Peyer's patch (tissue), 4 donors: ENCODE data around the gene SERPINE2. TPM values are rescaled to one million over a fixed set of nuclear protein-coding genes. Genes with fewer than 3 reads are reported as not detected.
A peak's percentile ranks its signal among the peaks of the same experiment; 100 is the strongest.

Source experiments
- DNase-seq, 3 donors: peaks; one replicate each; pipeline ENCODE4 v3.0.0-alpha.2; 2017 to 2019
- H3K27ac ChIP-seq, 4 donors: fragments of 200-600 bp; sonication (generic); one replicate each; pipeline ENCODE4 v1.5.1; 2016 to 2019
- H3K27me3 ChIP-seq, 2 donors: fragments of 200-600 bp; sonication (generic); one replicate each; pipeline ENCODE4 v1.5.1; 2019
- H3K36me3 ChIP-seq, 3 donors: fragments of 200-600 bp; sonication (generic); one replicate each; pipeline ENCODE4 v1.5.1; 2016 to 2019
- H3K4me1 ChIP-seq, 4 donors: fragments of 200-600 bp; sonication (generic); one replicate each; pipeline ENCODE4 v1.5.1; 2016 to 2019
- H3K4me3 ChIP-seq, 4 donors: fragments of 200-600 bp; sonication (generic); 1 replicate in 3 of 4; 2 replicates in 1 of 4; pipeline ENCODE4 v1.5.1; 2016 to 2019; ENCODE audit warnings: mild to moderate bottlenecking in 1 of 4
- H3K9me3 ChIP-seq, 4 donors: fragments of 200-600 bp; sonication (generic); one replicate each; pipeline ENCODE4 v1.5.1; 2016 to 2019; ENCODE audit warnings: mild to moderate bottlenecking in 1 of 4
- POLR2A ChIP-seq, 2 donors: fragments of 450-650 bp; IDR thresholded peaks; one replicate each; pipeline ENCODE4 v1.5.1; 2017; ENCODE audit warnings: antibody characterized with exemption in 2 of 2, mild to moderate bottlenecking in 2 of 2, moderate library complexity in 2 of 2
- total RNA-seq, 4 donors: library from RNA; depleted of rRNA; stranded (reverse); fragments of >200 nt; gene quantifications; one replicate each; pipeline ENCODE4 v1.1.0, GENCODE V29; 2016
- TF ChIP-seq, protein P1 (sequence below), 6 experiments: fragments of 450-650 bp in 4 of 6; fragments of 200-600 bp in 2 of 6; sonication (generic) in 1 of 6; IDR thresholded peaks; one replicate each; pipeline ENCODE4 v1.5.1; 2017 to 2019; ENCODE audit warnings: antibody characterized with exemption in 6 of 6, mild to moderate bottlenecking in 3 of 6, moderate library complexity in 1 of 6

Gene SERPINE2
- total RNA-seq, 4 donors from 2014 or later: 2.8 to 19.8 (median 15.5) TPM

DNA sequence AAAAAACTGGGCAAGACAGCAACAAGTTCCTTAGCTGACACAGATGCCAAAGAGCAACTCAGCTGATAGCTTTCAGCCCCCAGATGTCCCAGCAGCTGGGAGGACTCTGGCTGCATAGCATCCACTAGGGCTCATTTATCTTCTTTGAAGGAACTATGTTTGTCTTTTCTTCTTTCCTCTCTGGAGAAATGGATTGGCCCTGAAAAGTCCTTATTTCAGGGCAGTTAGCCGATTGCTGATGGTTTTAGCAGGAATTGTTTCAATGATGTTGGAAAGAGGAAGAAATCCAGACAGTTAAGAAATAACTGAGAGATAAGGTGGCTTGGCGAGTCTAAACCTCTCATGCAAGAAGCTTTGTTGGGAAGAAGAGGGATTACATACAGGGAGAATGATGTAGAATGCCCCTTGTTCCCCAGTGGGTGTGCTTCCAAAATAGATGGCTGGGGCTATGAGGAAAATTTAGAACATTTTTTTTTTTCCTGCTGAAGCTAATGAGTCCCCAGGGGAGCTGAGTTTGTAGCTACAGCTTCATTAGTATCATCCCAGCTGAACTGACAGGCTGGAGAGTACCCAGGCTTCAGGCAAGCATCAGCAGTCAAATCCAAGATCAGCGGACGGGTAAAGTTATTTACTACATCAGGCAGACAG lies 33.6 kb upstream of the SERPINE2 start:
- H3K4me1 ChIP-seq: no peaks in the 10 kb centered on the region
- no peaks in the 10 kb centered on the region for H3K9me3 ChIP-seq
- no peak for DNase-seq
- no peaks in the 10 kb centered on the region for H3K27me3 ChIP-seq
- H3K27ac ChIP-seq: no peak overlapping the region
- H3K4me3 ChIP-seq: no peak overlapping the region
- TF ChIP-seq POLR2A (IDR thresholded peaks at IDR 0.05): no peak
- TF ChIP-seq, protein P1, sequence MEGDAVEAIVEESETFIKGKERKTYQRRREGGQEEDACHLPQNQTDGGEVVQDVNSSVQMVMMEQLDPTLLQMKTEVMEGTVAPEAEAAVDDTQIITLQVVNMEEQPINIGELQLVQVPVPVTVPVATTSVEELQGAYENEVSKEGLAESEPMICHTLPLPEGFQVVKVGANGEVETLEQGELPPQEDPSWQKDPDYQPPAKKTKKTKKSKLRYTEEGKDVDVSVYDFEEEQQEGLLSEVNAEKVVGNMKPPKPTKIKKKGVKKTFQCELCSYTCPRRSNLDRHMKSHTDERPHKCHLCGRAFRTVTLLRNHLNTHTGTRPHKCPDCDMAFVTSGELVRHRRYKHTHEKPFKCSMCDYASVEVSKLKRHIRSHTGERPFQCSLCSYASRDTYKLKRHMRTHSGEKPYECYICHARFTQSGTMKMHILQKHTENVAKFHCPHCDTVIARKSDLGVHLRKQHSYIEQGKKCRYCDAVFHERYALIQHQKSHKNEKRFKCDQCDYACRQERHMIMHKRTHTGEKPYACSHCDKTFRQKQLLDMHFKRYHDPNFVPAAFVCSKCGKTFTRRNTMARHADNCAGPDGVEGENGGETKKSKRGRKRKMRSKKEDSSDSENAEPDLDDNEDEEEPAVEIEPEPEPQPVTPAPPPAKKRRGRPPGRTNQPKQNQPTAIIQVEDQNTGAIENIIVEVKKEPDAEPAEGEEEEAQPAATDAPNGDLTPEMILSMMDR (IDR thresholded peaks at IDR 0.05): peak in 1 of 6 experiments; percentile 9
- H3K36me3 ChIP-seq: no peaks in the 10 kb centered on the region

DNA sequence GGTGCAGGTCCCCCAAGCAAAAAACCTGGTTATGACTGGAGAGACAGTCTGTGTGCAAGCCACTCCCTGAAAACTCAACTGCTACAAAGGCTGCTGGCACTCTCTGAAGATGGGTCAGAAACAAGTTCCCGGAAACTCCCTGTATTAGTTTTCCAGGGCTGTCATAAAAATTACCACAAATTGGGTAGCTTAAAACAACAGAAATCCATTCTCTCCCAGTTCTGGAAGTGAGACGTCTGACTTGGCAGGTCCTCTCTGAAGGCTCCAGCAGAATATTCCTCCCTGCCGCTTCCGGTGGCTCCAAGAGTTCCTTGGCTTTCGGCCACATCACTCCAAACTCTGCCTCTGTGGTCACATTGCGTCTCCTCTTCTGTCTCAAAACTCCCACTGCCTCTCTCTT lies 30.1 kb upstream of the SERPINE2 start:
- DNase-seq: no peak
- TF ChIP-seq, protein P1 (IDR thresholded peaks at IDR 0.05): no peak
- TF ChIP-seq POLR2A (IDR thresholded peaks at IDR 0.05): no peak
- no peaks in the 10 kb centered on the region for H3K4me1 ChIP-seq

DNA sequence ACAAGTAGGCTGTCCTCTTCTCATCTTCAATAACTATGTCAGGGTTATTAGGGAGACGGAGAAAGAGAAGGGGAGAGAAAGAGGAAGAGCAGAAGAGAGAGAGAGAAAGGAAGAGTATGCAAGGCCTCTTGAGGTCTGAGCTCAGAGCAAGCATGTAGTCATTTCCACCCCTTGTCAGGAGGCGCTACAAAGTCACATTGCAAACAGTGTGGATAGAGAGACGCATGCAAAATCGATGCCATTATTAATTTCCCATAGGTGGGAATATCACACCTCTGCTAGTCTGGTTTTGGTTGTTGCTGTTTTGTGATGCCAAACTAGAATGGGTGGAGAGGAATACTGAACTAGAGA lies 24.2 kb upstream of the SERPINE2 start:
- TF ChIP-seq POLR2A (IDR thresholded peaks at IDR 0.05): no peak
- TF ChIP-seq, protein P1 (IDR thresholded peaks at IDR 0.05): no peak
- Histone ChIP-seq H3K36me3 (no peaks in the 10 kb centered on the region), H3K4me3 (no peak overlapping the region), H3K9me3 (no peaks in the 10 kb centered on the region), H3K27ac (no peak overlapping the region), H3K4me1 (peaks cover 0 to 7% (median 0%) of the 10 kb centered on the region in 4 donors), H3K27me3 (no peaks in the 10 kb centered on the region)
- no peak for DNase-seq

More for the DNA sequence above, 30.1 kb upstream of the SERPINE2 start:
- H3K27ac ChIP-seq: no peak overlapping the region
- no peak overlapping the region for H3K4me3 ChIP-seq
- H3K36me3 ChIP-seq: no peaks in the 10 kb centered on the region
- no peaks in the 10 kb centered on the region for H3K9me3 ChIP-seq
- H3K27me3 ChIP-seq: no peaks in the 10 kb centered on the region

DNA sequence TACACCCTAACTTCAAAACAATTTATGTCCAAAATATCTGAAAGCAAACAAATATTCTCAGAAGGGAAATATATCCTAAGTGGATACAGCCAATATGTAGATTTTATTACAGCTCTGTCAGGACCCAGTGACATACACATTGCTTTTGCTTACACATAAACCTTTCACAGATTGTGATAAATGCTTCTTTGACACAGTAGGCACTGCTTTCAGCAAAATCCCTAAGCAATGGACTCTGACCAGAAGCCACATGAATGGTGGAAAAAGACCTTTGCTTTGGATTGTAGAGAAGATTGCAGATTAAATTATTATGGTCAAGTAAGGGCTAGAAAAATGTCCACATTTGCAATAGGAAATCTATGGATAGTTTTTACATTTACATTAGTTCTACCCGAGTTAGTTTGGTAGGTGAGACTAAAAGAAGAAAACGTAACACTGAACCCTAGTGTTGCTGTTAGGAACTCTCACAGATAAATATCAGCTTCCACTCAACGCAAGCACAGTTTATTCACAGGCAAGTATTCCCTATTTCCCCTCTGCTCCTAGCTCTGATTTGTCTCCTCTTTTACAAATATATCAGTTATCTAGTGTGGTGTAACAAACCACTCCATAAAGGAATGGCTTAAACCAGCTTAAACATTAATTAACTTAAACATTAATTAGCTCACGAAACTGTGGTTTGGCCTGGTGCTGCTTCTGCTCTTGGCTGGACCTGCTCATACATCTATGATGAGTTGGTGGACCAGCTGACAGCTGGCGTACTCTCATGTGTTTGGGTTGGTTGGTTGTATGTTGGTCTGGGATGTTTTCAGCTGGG lies 23.6 kb upstream of the SERPINE2 start:
- no peak for DNase-seq
- H3K9me3 ChIP-seq: no peaks in the 10 kb centered on the region
- no peak overlapping the region for H3K4me3 ChIP-seq
- TF ChIP-seq, protein P1 (IDR thresholded peaks at IDR 0.05): peak in 1 of 6 experiments; percentile 18
- TF ChIP-seq POLR2A (IDR thresholded peaks at IDR 0.05): no peak
- H3K36me3 ChIP-seq: no peaks in the 10 kb centered on the region
- H3K4me1 ChIP-seq: peaks cover 0 to 7% (median 0%) of the 10 kb centered on the region in 4 donors
- H3K27ac ChIP-seq: no peak overlapping the region
- H3K27me3 ChIP-seq: no peaks in the 10 kb centered on the region

DNA sequence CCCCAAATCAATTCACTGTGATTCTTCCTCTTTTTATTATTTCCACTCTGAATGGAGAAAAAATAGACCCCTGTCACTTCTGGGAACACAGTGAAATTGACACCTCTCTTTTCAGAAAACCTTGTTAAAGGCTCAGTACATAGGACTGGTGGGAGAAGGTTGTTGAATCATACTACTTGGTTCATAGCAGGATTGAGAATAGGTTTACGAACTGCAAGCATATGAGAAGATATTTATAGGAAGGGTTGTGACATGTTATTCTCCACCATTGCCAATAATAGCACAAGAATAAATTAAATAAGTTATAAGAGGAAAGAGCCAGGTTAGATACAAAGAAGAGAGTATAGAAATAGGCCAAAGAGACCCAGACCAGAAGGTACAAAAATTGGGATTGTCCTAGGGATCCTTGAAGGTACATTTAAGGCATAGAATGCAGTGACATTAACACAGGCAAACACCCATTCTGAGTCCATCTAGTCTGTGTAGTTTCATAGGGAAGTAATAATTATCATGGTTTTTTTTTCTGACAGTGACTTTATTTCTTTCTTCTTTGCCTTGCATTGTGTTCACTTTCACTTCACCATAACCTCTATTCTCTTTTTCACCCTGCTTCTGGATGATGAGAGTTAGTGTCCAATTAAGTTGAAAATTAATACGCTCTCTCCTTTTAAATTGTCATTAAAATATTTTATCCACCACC lies 21.8 kb upstream of the SERPINE2 start:
- Histone ChIP-seq H3K9me3 (no peaks in the 10 kb centered on the region), H3K27ac (no peak overlapping the region), H3K36me3 (no peaks in the 10 kb centered on the region), H3K4me3 (no peak overlapping the region), H3K4me1 (peaks cover 0 to 7% (median 0%) of the 10 kb centered on the region in 4 donors), H3K27me3 (no peaks in the 10 kb centered on the region)
- no peak for DNase-seq
- TF ChIP-seq, protein P1 (IDR thresholded peaks at IDR 0.05): no peak
- no peak for TF ChIP-seq POLR2A (IDR thresholded peaks at IDR 0.05)
